GM12878 (cell line): ENCODE data around the gene RTN4R. TPM values are rescaled to one million over a fixed set of nuclear protein-coding genes. Genes with fewer than 3 reads are reported as not detected.

Experiments used
- MAX ChIP-seq: IDR thresholded peaks from 2 replicates; pipeline ENCODE4 v1.6.1; 2012; ENCODE audit warnings: low read depth, low read length, improper control_type of control experiment
- MLLT1 ChIP-seq: fragments of 450-650 bp; IDR thresholded peaks from 2 replicates; pipeline ENCODE4 v1.6.1; 2016; ENCODE audit warnings: mild to moderate bottlenecking
- ZNF592 ChIP-seq: fragments of 450-650 bp; IDR thresholded peaks from 2 replicates; pipeline ENCODE4 v1.6.1; 2017; ENCODE audit warnings: mild to moderate bottlenecking, moderate library complexity
- polyA plus RNA-seq, 11 experiments: library from polyadenylated mRNA; depleted of rRNA in 4 of 11; unstranded in 6 of 11; stranded (reverse) in 5 of 11; fragments of >200 nt; fragmentation: Nextera tagmentation in 4 of 11; fragmentation: Illumina TruSeq in 1 of 11; extraction: Ambion mirVana in 4 of 11; extraction: Trizol in 1 of 11; gene quantifications; 1 replicate in 1 of 11; 2 replicates in 10 of 11; pipeline versions ENCODE4 v1.2.1 to v1.2.3, GENCODE V29; 2011 to 2016; ENCODE audit warnings: inconsistent platforms in 2 of 11, missing spikeins in 2 of 11, low read depth in 1 of 11
- total RNA-seq, 4 experiments: library from RNA; depleted of rRNA in 3 of 4; stranded (reverse); fragments of >200 nt in 3 of 4; fragmentation: Illumina TruSeq in 1 of 4; extraction: Trizol in 1 of 4; gene quantifications; 2 replicates each; pipeline versions ENCODE4 v1.2.1 to v1.2.3, GENCODE V29; 2013 to 2021

Gene RTN4R
- total and polyA plus RNA-seq, 10 of the 15 experiments (the other 5 are each of a cell fraction or from before 2014, with no cell fraction given): 0.03 to 1.0 (median 0.60) TPM; not detected in 2

DNA sequence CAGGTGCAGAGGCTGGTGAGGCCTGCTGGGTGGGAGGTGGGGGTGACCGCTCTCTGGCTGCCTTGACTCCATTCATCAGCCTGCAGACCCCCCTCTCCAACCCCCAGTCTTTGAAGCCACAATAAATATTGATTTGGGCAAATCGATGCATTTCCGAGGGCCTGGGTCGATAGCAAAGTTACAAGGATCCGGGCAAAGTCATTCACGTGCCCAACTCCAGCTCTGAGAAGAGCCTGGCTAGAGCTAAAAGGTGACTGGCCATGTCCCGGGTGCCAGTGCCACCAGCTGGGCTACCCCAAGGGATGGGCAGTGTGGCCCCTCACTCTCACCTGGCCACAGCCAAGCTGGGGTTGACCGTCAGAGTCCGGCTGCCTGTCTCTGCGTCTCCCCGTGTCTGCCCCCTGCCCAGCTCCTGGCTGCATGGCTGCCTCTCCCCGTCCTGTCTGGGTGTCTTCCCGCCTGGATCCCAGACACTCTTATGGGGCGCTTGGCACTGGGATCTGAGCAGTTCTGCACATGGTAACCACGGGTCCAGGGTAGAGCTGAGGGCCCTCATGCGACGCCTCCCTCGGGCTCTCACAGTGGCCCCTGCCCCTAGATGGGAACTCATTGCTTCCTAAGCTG lies 70.6 kb downstream of the RTN4R start (continued):
- TF ChIP-seq ZNF592: no peak
- no peak for TF ChIP-seq MAX
- TF ChIP-seq MLLT1: no peak
- TF ChIP-seq, all 136 proteins: peak for 0
